ENCODE measurements around the gene BTRC. TPM values are rescaled to one million over a fixed set of nuclear protein-coding genes. Genes with fewer than 3 reads are reported as not detected.

The BTRC gene
- total RNA-seq, 2 donors from 2014 or later: 14.8 to 15.1 TPM

DNA sequence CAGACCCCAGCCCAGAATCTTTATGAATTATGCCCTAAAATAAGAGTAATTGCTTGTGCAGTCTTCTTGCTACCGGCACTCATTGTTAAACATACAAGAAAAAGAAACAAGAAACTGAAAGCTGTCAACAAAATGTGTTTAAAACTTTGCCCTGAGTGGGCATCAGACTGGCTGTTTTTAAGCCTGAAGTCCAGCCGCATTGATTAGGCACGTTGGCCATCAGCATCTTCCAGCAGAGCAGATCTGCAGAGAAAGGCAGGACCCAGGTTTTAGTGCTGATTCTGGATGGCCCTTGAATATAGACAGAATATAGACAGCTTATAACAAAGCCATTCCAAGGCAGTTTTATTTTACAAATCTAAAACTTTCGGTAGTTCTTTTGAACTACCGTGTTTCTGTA, 131.2 kb downstream of the BTRC start:
- Mint-ChIP-seq H3K27me3 (no peaks in the 10 kb centered on the region), H3K36me3 (ENCODE audit: low read depth) (peaks cover 20% of the 10 kb centered on the region), H3K4me3 (no peak overlapping the region), H3K27ac (no peak overlapping the region), H3K4me1 (peaks cover 3% of the 10 kb centered on the region), H3K9me3 (no peaks in the 10 kb centered on the region)
- ATAC-seq (replicated peaks): no peak

DNA sequence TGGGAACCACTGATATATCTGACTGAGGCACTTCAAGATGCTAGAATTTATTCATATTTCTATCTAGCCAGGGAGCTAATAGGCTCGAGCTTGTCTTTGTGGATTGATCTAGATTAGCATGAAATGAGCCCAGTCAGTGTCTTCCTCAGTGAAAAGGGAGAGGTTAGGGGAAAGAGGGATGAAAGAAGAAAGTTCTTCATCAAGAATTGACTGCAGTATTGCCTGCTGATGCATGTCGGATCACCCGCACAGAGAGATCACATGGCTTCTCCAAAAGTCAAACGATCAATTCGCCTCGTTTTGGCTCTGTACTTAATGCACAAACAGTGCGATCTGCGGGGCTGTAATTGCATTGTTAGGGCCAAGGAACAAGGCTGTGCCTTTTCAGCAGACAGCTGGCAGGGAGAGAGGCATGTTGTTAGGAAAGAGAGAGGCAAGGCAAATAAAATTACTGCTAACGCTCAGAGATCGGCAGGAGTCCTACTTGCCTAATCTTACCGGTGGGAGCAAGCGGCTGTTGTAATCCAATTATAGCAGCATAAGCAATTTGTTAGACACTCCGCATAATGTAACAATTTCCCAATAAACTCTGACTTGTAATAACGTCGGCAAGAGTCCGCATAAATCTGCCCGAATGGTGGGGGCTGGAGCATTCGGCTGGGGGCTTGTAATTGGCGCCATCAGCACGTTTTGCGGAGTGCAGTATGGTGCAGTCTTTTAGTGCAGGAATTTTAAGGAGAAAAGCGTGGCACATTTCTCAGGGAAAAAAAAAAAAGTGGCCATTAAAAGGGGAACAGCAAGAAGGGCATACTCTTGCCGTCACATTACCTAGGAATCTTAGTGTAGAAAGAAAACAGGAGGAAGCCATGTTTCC, 132.0 kb downstream of the BTRC start:
- ATAC-seq (replicated peaks): no peak
- Mint-ChIP-seq H3K9me3 (no peaks in the 10 kb centered on the region), H3K4me1 (peaks cover 3% of the 10 kb centered on the region), H3K36me3 (ENCODE audit: low read depth) (peaks cover 18% of the 10 kb centered on the region), H3K4me3 (no peak overlapping the region), H3K27ac (no peak overlapping the region), H3K27me3 (no peaks in the 10 kb centered on the region)

DNA sequence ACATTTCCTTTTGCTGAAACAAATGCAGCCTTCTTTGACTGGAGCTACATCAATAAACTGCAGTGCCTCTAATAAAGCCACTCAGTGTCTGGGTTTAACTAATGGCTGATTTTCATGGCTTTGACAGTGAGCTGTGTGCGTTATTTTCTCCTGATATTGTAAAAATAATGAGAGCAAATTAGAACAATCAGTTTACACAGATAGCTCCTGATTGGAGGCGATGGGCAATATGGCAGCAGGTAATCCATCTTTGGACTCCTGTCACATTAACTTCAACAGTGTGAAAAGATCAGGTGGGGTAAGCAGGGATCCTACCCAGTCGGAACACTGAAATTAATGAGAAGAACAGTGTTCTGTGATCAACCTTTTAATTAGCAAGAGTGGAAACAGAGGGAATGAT, 133.4 kb downstream of the BTRC start:
- H3K27ac Mint-ChIP-seq: no peak overlapping the region
- H3K9me3 Mint-ChIP-seq: no peaks in the 10 kb centered on the region
- no peak for ATAC-seq (replicated peaks)
- no peak overlapping the region for H3K4me3 Mint-ChIP-seq
- H3K36me3 Mint-ChIP-seq (ENCODE audit: low read depth): peaks cover 9% of the 10 kb centered on the region
- no peaks in the 10 kb centered on the region for H3K27me3 Mint-ChIP-seq
- H3K4me1 Mint-ChIP-seq: peaks cover 3% of the 10 kb centered on the region

DNA sequence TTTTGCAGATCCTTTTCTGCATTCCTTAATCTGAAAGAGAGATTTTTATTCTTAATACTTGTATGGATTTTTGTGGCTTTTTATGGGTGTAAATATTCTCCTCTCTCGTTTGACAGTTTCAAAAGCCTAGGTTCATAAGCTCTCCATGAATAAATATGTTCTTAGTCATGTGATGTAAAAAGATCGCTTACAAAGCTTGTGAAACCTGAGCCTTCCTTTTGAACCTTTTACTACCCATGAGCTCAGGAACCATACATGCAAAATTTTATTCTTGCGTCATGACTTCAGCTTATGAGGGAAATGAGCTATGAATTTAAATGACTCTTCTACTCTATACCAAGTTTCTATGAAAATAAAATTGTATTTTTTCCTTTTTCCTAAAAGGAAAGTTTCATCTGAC, 135.4 kb downstream of the BTRC start:
- no peaks in the 10 kb centered on the region for H3K27me3 Mint-ChIP-seq
- H3K4me3 Mint-ChIP-seq: no peak overlapping the region
- no peaks in the 10 kb centered on the region for H3K4me1 Mint-ChIP-seq
- H3K9me3 Mint-ChIP-seq: no peaks in the 10 kb centered on the region
- H3K27ac Mint-ChIP-seq: no peak overlapping the region
- no peak for ATAC-seq (replicated peaks)
- no peaks in the 10 kb centered on the region for H3K36me3 Mint-ChIP-seq (ENCODE audit: low read depth)

DNA sequence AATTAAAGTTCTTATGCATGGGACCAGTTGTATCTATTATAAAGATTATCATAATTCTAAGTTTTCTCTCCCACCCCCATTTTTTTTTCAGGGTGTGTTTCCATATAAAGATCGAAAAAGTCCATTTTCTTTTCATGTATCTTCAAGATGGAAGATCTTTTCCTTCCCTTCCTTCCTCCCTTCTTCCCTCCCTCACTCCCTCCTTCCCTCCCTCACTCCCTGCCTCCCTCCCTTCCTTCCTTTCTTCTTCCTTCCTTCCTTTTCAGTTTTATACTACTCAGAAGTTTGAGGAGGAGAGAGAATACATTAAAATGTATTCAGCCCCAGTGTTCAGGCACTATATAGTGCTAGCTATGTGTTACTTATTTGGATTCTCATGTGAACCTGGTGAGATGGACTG, 136.1 kb downstream of the BTRC start:
- Mint-ChIP-seq H3K9me3 (no peaks in the 10 kb centered on the region), H3K4me3 (no peak overlapping the region), H3K27me3 (no peaks in the 10 kb centered on the region), H3K4me1 (no peaks in the 10 kb centered on the region), H3K36me3 (ENCODE audit: low read depth) (no peaks in the 10 kb centered on the region), H3K27ac (no peak overlapping the region)
- ATAC-seq (replicated peaks): no peak

DNA sequence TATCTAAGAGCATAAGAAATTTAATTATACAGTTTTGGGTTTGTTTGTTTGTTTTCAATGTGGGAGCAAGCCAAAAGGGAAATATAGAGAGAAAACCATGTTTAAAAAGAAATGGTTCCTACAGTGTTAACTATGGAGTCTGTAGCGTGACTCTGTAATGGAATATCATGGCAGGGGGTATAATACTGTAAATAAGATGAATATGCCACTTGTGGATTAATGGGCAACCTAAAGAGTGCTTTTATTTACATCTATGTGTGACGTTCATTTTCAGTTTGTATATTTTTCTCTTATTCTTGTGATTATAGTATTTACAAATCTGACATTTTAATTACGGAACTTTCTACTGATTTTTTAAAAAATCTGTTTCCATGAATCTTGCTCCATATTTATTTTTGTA, 138.2 kb downstream of the BTRC start:
- H3K27me3 Mint-ChIP-seq: no peaks in the 10 kb centered on the region
- ATAC-seq (replicated peaks): no peak
- H3K9me3 Mint-ChIP-seq: no peaks in the 10 kb centered on the region

DNA sequence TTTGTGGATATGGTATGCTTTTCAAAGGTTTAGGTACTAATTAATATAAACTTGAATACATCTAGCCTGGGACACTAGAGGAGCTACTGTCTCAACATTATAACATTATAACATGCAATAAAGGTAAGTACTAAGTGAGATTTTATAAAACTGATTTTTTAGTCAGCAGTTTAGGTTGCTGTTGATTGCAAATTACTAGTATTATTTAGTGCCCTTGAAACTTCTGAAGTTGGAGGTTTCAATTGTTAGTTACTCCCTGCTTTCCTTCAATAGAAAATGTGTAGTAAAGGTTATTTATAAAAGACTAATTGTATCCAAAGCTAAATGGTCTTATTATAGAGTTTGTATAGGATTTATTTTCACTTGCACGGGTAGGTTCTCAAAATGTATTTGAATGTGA, 138.8 kb downstream of the BTRC start:
- H3K36me3 Mint-ChIP-seq (ENCODE audit: low read depth): no peaks in the 10 kb centered on the region
- no peak overlapping the region for H3K4me3 Mint-ChIP-seq
- no peaks in the 10 kb centered on the region for H3K4me1 Mint-ChIP-seq
- no peaks in the 10 kb centered on the region for H3K27me3 Mint-ChIP-seq
- H3K9me3 Mint-ChIP-seq: no peaks in the 10 kb centered on the region
- ATAC-seq (replicated peaks): no peak
- no peak overlapping the region for H3K27ac Mint-ChIP-seq

More for the DNA sequence above, 138.2 kb downstream of the BTRC start:
- Mint-ChIP-seq H3K27ac (no peak overlapping the region), H3K36me3 (ENCODE audit: low read depth) (no peaks in the 10 kb centered on the region), H3K4me1 (no peaks in the 10 kb centered on the region), H3K4me3 (no peak overlapping the region)

DNA sequence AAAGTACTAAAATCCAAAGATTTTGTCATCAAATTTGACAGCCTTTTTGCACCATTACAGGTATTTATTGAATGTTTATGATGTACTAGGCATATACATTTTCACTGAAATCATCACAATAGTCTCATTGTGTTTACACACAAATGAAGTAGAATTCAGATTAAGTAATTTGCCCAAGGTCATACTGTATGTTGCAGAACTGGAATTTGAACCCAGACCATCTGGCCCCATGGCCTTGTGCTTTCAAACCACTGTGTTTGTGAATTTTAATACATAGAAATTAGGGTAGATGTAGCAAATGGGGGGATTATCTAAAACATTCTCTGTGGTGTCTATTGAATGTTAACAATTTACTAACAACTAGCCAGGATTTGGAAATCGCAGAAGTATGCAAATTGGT, 139.3 kb downstream of the BTRC start:
- no peaks in the 10 kb centered on the region for H3K4me1 Mint-ChIP-seq
- ATAC-seq (replicated peaks): no peak
- H3K4me3 Mint-ChIP-seq: no peak overlapping the region
- H3K9me3 Mint-ChIP-seq: no peaks in the 10 kb centered on the region
- no peaks in the 10 kb centered on the region for H3K36me3 Mint-ChIP-seq (ENCODE audit: low read depth)
- H3K27ac Mint-ChIP-seq: no peak overlapping the region
- H3K27me3 Mint-ChIP-seq: no peaks in the 10 kb centered on the region

DNA sequence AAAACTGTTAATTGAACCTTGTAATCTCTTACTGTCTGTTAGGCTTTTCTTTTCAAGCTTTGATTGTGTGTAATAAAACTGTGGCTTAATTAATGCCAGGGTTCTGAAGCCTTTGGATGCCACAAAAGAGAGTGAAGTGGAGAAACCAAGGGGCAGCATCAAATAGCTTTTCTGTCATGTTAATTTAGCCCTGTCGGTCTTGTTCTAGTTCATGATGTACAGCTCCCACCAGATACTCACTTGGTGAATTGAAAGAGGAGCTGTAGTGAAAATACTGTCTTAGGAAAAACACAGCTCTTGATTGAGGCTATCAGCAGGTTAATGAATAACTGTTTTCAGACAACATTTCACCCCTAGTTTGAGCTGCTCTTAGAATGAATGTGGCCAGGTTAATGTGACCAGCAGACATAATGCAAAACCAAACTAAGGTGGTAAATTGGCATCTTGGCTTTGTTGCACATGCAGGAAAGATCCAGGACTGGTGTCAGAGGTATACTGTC, 139.9 kb downstream of the BTRC start:
- Mint-ChIP-seq H3K4me3 (no peak overlapping the region), H3K9me3 (no peaks in the 10 kb centered on the region), H3K27ac (no peak overlapping the region), H3K4me1 (no peaks in the 10 kb centered on the region), H3K36me3 (ENCODE audit: low read depth) (no peaks in the 10 kb centered on the region), H3K27me3 (no peaks in the 10 kb centered on the region)
- no peak for ATAC-seq (replicated peaks)

DNA sequence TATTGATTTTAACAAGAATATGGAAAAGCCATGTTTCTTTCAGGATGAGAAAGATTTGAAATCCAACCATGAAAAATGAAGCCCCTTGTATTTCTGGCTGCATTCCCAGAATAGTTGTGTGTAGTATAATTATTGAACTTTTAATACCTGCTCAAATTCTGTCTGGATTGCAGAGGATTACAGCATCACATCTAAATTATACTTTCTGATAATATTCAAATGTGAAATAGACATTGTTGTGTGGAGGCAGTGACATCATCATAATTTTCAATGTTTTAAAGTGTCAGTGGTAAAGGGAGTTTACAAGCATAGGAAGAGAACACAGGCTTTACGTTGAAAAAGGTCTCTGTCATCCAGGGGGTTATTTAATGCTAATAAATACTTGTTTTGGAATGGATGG, 140.7 kb downstream of the BTRC start:
- ATAC-seq (replicated peaks): no peak
- H3K27me3 Mint-ChIP-seq: no peaks in the 10 kb centered on the region
- H3K4me1 Mint-ChIP-seq: no peaks in the 10 kb centered on the region
- no peak overlapping the region for H3K4me3 Mint-ChIP-seq
- no peaks in the 10 kb centered on the region for H3K36me3 Mint-ChIP-seq (ENCODE audit: low read depth)
- H3K27ac Mint-ChIP-seq: no peak overlapping the region
- no peaks in the 10 kb centered on the region for H3K9me3 Mint-ChIP-seq

DNA sequence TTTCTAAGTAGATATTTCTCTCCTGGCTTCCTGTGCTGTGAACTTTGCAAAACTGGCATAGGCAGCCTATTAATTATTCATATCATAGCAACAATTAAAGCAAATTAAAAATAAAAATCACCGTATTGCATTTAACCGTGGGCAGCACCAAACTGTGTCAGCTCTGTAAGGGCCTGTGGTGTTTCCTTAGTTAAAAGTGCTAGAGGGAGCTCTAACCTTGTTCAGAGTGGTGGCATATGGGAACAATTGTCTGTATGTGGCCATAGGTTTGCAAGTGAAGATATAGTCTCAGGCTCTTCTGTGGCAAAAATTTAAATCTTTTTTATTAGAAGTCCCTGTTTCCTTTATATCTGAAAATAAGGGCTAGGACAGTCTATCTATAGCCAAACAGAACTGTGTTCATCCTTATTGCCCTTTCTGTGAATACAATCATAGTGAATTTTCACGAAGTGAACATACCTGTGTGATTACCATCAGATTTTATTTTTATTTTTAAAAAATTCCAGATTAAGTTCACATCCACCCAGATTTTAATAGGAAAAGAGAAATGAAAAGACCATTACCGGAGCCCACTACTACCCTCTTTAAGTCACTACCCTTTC, 141.5 kb downstream of the BTRC start:
- Mint-ChIP-seq H3K4me3 (no peak overlapping the region), H3K27me3 (no peaks in the 10 kb centered on the region), H3K4me1 (peaks cover 4% of the 10 kb centered on the region), H3K36me3 (ENCODE audit: low read depth) (no peaks in the 10 kb centered on the region), H3K9me3 (no peaks in the 10 kb centered on the region), H3K27ac (no peak overlapping the region)
- no peak for ATAC-seq (replicated peaks)

DNA sequence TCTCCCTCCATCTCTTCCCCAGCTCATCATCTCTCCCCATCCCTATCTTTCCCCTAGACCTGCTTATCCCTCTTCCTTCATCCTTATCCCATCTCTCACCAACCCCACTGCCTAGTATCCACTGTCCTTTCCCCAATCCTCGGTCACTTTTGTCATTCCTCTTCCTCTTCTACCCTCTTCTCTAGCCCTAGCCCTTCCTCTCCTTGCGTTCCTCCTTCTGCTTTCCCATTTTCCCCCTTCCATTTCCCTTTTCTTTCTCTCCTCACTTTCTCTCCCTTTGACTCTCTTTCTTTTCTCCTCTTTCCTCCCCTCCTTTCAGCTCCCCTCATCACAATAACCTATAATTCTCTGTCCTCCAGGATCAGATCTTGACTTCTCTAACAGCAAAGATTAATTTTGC, 150.5 kb downstream of the BTRC start:
- H3K4me1 Mint-ChIP-seq: peaks cover 5% of the 10 kb centered on the region
- ATAC-seq (replicated peaks): no peak
- H3K27me3 Mint-ChIP-seq: no peaks in the 10 kb centered on the region
- no peaks in the 10 kb centered on the region for H3K36me3 Mint-ChIP-seq (ENCODE audit: low read depth)
- no peak overlapping the region for H3K4me3 Mint-ChIP-seq
- H3K27ac Mint-ChIP-seq: no peak overlapping the region
- no peaks in the 10 kb centered on the region for H3K9me3 Mint-ChIP-seq

DNA sequence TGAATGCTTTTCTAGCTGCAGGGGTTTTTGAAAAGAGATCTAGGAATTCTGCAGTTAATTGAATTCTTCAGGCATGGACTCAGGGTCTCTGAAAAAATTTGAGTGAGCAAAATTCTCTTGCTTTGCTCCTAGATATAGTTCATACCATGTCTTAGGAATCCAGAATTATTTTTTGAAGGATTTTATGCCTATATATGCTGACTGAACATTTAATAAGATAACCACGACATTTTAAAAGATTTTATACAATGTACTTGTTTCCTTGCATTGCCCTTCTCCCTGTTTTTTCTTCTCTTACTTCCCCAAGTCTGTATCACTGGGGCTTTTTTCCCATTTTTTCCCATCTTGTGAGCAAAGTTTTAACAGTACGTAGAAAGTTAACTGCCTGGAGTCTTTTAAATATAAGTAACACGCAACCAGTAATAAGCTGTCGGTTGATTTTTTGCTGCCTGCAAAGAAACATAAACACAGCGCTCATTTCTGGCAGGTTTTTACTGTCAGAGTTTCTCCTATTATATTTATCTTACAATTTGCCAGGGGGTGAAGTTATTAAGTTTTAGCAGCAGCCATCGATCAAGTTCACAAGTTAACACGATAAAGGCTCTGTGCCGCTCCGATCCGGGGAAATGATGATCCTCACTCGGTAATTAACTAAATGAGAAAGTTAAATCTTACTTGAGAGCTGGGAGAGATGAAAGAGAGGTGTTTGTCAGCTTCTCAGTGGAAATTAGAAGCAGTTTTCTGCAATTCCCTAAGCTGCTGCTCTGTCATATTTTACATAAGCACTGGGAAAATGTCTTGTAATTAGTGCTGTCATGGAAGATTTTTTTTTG, 153.1 kb downstream of the BTRC start:
- no peaks in the 10 kb centered on the region for H3K9me3 Mint-ChIP-seq

DNA sequence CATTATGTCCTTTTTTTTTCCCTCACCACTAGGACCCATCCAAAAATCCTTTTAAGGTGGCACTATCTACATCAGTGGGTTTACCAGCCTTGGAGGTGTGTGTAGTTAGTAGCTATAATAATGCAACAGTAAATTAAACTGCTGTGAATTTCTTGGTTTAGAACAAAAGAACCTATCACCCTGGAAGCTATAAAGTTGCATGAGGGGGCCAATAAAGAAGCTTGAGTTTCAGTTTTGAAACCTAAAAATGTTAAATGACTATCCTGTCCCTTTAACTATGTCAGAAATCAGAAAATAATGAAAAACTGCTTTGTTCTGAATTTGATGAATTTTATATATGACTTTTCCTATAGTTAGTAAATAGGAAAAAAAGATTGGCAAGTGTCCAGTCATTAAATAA, 153.9 kb downstream of the BTRC start:
- Mint-ChIP-seq H3K9me3 (no peaks in the 10 kb centered on the region), H3K4me3 (no peak overlapping the region), H3K27ac (no peak overlapping the region), H3K27me3 (no peaks in the 10 kb centered on the region), H3K4me1 (peaks cover 4% of the 10 kb centered on the region), H3K36me3 (ENCODE audit: low read depth) (peaks cover 6% of the 10 kb centered on the region)
- ATAC-seq (replicated peaks): no peak

More for the DNA sequence above, 153.1 kb downstream of the BTRC start:
- no peak for ATAC-seq (replicated peaks)
- Mint-ChIP-seq H3K36me3 (ENCODE audit: low read depth) (peaks cover 3% of the 10 kb centered on the region), H3K4me3 (no peak overlapping the region), H3K27me3 (no peaks in the 10 kb centered on the region), H3K4me1 (peaks cover under 1% of the 10 kb centered on the region), H3K27ac (no peak overlapping the region)

Data from activated T-helper 17 cell treated with anti-CD3 and anti-CD28 coated beads, Interleukin-2, amount 50 U/mL, for 72 hours (primary cell).